Medulla oblongata (tissue), 1 donor: ENCODE measurements around the gene CCNY.

Source experiments
- DNase-seq: peaks from one replicate; pipeline ENCODE4 v3.0.0-alpha.2; 2015; ENCODE audit errors: extremely low spot score

CCNY gene

GRCh38 chr10:35426657-35427056 is 90.3 kb downstream of the CCNY start:
- peak; percentile 77 for DNase-seq

- no peak for DNase-seq
Measured at GRCh38 chr10:35427543-35427942, 91.2 kb downstream of the CCNY start.

GRCh38 chr10:35428521-35428920 is 92.2 kb downstream of the CCNY start:
- no peak for DNase-seq

GRCh38 chr10:35432781-35433338 is 96.6 kb downstream of the CCNY start:
- no peak for DNase-seq

- DNase-seq, result no peak
Measured at GRCh38 chr10:35433851-35434426, 97.6 kb downstream of the CCNY start.

GRCh38 chr10:35434533-35434932 is 98.2 kb downstream of the CCNY start:
- DNase-seq, result no peak

- DNase-seq, result no peak
Measured at GRCh38 chr10:35435824-35436223, 99.5 kb downstream of the CCNY start.

GRCh38 chr10:35437829-35438228 is 101.5 kb downstream of the CCNY start:
- DNase-seq, result no peak

GRCh38 chr10:35438718-35439571 is 102.6 kb downstream of the CCNY start:
- no peak for DNase-seq

GRCh38 chr10:35440016-35440415 is 103.7 kb downstream of the CCNY start:
- no peak for DNase-seq

GRCh38 chr10:35442028-35442427 is 105.7 kb downstream of the CCNY start:
- DNase-seq, result no peak

GRCh38 chr10:35442592-35442991 is 106.3 kb downstream of the CCNY start:
- DNase-seq, result no peak

GRCh38 chr10:35443858-35444257 is 107.5 kb downstream of the CCNY start:
- no peak for DNase-seq

- DNase-seq, result no peak
Measured at GRCh38 chr10:35445150-35445884, 109.0 kb downstream of the CCNY start.

GRCh38 chr10:35446439-35446838 is 110.1 kb downstream of the CCNY start:
- DNase-seq, result no peak

GRCh38 chr10:35447693-35448407 is 111.5 kb downstream of the CCNY start:
- no peak for DNase-seq

- DNase-seq, result peak; percentile 75
Measured at GRCh38 chr10:35448687-35449662, 112.7 kb downstream of the CCNY start.

- DNase-seq, result no peak
Measured at GRCh38 chr10:35449944-35450343, 113.6 kb downstream of the CCNY start.

- DNase-seq, result peak; percentile 82
Measured at GRCh38 chr10:35451151-35452016, 115.1 kb downstream of the CCNY start.

GRCh38 chr10:35452171-35452570 is 115.9 kb downstream of the CCNY start:
- no peak for DNase-seq
